Gastroesophageal sphincter (tissue), 4 donors: ENCODE data around the gene TARDBP. TPM values are rescaled to one million over a fixed set of nuclear protein-coding genes. Genes with fewer than 3 reads are reported as not detected.

Experiments used
- ATAC-seq: fragments of 150-250 bp; one replicate; pipeline ENCODE4 v1.9.1; 2016; ENCODE audit warnings: mild to moderate bottlenecking, moderate library complexity
- H3K27ac ChIP-seq, 4 donors: fragments of 200-600 bp; sonication (generic) in 3 of 4; 1 replicate in 3 of 4; 2 replicates in 1 of 4; pipeline ENCODE4 v1.5.1; 2016 to 2019
- H3K27me3 ChIP-seq: fragments of 200-600 bp; sonication (generic); one replicate; pipeline ENCODE4 v1.5.1; 2019
- H3K36me3 ChIP-seq, 2 donors: fragments of 200-600 bp; sonication (generic); one replicate each; pipeline ENCODE4 v1.5.1; 2019; ENCODE audit warnings: control low read depth in 1 of 2
- H3K4me1 ChIP-seq, 3 donors: fragments of 200-600 bp; sonication (generic); 1 replicate in 2 of 3; 2 replicates in 1 of 3; pipeline ENCODE4 v1.5.1; 2016 to 2019; ENCODE audit warnings: control low read depth in 2 of 3
- H3K4me3 ChIP-seq, 2 donors: fragments of 200-600 bp; sonication (generic); one replicate each; pipeline ENCODE4 v1.5.1; 2019; ENCODE audit warnings: mild to moderate bottlenecking in 1 of 2, moderate library complexity in 1 of 2
- H3K9me3 ChIP-seq, 3 donors: fragments of 200-600 bp; sonication (generic); one replicate each; pipeline ENCODE4 v1.5.1; 2017 to 2019; ENCODE audit warnings: control low read depth in 2 of 3
- EP300 ChIP-seq: sonication (generic); formaldehyde crosslinking; IDR thresholded peaks from one replicate; pipeline ENCODE4 v1.6.1; 2017; ENCODE audit warnings: antibody characterized with exemption, mild to moderate bottlenecking
- POLR2A ChIP-seq, 2 donors: fragments of 450-650 bp; IDR thresholded peaks; one replicate each; pipeline ENCODE4 v1.6.1; 2017; ENCODE audit warnings: antibody characterized with exemption in 2 of 2, mild to moderate bottlenecking in 2 of 2, moderate library complexity in 1 of 2
- POLR2AphosphoS5 ChIP-seq: sonication (generic); formaldehyde crosslinking; IDR thresholded peaks from one replicate; pipeline ENCODE4 v1.6.1; 2017; ENCODE audit warnings: antibody characterized with exemption
- WGBS, 2 donors: methylation state at CpG; one replicate each; pipeline ENCODE4 v1.1.5; 2018; ENCODE audit warnings: low coverage in 1 of 2; 5-methylcytosine and 5-hydroxymethylcytosine counted together
- total RNA-seq, 4 donors: library from RNA; depleted of rRNA; stranded (reverse); fragments of >200 nt; gene quantifications; one replicate each; pipeline ENCODE4 v1.1.0, GENCODE V29; 2016
- TF ChIP-seq, protein P1 (sequence below), 4 experiments: fragments of 200-600 bp in 2 of 4; fragments of 450-650 bp in 2 of 4; sonication (generic) in 1 of 4; IDR thresholded peaks; one replicate each; pipeline ENCODE4 v1.5.1; 2017 to 2019; ENCODE audit warnings: antibody characterized with exemption in 4 of 4, mild to moderate bottlenecking in 2 of 4, moderate library complexity in 2 of 4

The TARDBP gene
- total RNA-seq, 4 donors from 2014 or later = 60.3 to 170 (median 112) TPM

DNA sequence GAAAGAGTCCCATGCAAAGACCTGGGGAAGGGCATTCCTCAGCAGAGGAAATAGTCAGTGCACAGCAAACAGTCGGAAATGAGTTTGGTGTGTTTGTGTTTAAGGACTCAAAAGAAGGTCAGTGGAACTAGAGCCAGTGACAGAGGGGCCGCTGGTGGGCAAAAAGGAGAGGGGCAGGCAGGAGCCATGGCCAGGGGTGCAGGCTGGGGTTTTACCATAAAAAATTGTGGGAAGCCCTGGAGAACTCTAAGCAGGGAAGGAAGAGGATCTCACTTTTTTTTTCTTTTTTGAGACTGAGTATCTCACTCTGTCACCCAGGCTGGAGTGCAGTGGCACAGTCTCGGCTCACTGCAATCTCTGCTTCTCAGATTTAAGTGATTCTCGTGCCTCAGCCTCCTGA lies 33.7 kb upstream of the TARDBP start:
- no peaks in the 10 kb centered on the region for H3K27me3 ChIP-seq
- ATAC-seq = no peak
- peaks cover 3 to 62% (median 11%) of the 10 kb centered on the region in 3 donors for H3K4me1 ChIP-seq
- no peaks in the 10 kb centered on the region for H3K9me3 ChIP-seq
- peak overlapping the region in 2 of 4 donors; percentile 80 to 82 for H3K27ac ChIP-seq
- H3K4me3 ChIP-seq = no peak overlapping the region
- no peak for TF ChIP-seq EP300
- TF ChIP-seq POLR2AphosphoS5 = no peak
- TF ChIP-seq, protein P1, sequence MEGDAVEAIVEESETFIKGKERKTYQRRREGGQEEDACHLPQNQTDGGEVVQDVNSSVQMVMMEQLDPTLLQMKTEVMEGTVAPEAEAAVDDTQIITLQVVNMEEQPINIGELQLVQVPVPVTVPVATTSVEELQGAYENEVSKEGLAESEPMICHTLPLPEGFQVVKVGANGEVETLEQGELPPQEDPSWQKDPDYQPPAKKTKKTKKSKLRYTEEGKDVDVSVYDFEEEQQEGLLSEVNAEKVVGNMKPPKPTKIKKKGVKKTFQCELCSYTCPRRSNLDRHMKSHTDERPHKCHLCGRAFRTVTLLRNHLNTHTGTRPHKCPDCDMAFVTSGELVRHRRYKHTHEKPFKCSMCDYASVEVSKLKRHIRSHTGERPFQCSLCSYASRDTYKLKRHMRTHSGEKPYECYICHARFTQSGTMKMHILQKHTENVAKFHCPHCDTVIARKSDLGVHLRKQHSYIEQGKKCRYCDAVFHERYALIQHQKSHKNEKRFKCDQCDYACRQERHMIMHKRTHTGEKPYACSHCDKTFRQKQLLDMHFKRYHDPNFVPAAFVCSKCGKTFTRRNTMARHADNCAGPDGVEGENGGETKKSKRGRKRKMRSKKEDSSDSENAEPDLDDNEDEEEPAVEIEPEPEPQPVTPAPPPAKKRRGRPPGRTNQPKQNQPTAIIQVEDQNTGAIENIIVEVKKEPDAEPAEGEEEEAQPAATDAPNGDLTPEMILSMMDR (IDR thresholded peaks at IDR 0.05) = no peak
- TF ChIP-seq POLR2A (IDR thresholded peaks at IDR 0.05) = no peak
- no peaks in the 10 kb centered on the region for H3K36me3 ChIP-seq
- WGBS, 2 donors = 56 to 59% methylated on average over 2 to 3 of the region's 4 CpGs

DNA sequence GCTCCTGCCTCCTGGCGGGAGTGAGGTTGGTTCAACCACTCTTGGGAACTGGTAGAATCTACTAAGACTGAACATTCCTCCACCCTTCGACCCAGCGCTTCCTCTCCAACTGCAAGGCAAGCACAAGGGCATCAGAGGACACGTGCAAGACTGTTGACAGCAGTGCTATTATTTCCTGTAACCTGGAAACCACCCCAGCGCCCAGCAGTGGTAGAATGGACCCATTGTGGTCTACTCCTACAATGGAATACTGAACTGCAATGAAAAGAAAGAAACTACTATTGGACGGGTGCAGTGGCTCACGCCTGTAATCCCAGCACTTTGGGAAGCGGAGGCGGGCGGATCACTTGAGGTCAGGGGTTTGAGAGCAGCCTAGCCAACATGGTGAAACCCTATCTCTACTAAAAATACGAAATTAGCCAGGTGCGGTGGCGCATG lies 33.0 kb upstream of the TARDBP start:
- ATAC-seq = peak; percentile 53
- WGBS, 2 donors = 63 to 81% methylated on average over 3 to 11 of the region's 13 CpGs
- no peaks in the 10 kb centered on the region for H3K36me3 ChIP-seq
- no peaks in the 10 kb centered on the region for H3K9me3 ChIP-seq
- H3K4me3 ChIP-seq = peak overlapping the region in 1 of 2 donors; percentile 31
- TF ChIP-seq, protein P1 (IDR thresholded peaks at IDR 0.05) = no peak
- peak; percentile 20 for TF ChIP-seq POLR2AphosphoS5
- TF ChIP-seq POLR2A (IDR thresholded peaks at IDR 0.05) = no peak
- TF ChIP-seq EP300 = no peak
- peaks cover 3 to 54% (median 6%) of the 10 kb centered on the region in 3 donors for H3K4me1 ChIP-seq
- H3K27me3 ChIP-seq = no peaks in the 10 kb centered on the region
- peak overlapping the region in 3 of 4 donors; percentile 80 to 84 (median 82) for H3K27ac ChIP-seq

DNA sequence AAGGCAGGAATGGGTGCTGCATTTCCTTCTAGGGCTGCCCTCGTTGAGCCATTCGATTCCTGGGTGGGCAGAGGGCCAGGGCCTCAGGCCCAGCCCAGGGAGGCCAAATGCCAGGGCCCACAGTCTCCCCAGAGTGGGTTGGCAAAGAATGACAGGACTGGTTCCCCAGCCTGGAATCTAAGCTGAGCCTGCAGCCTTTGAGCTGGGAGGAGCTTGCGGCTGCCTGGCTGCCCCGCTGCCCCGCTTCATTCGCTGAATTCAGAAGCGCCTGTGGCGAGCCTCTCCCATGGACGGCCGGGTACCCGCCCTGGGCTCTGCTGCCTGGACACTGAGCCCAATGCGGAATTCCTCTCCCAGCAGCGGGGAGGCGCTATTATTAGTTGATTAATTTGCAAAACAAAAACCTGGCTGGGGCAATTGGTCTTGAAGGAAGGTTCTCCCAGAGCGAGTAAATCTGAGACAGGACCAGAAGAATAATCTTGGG lies 32.3 kb upstream of the TARDBP start:
- no peaks in the 10 kb centered on the region for H3K36me3 ChIP-seq
- WGBS, 2 donors = 10% methylated on average over 3 of the region's 15 CpGs; no CpG with 5 or more reads in 1 of the 2 donors
- peak overlapping the region; percentile 25 to 84 (median 81) for H3K27ac ChIP-seq
- ATAC-seq = peak; percentile 90
- no peaks in the 10 kb centered on the region for H3K9me3 ChIP-seq
- H3K27me3 ChIP-seq = no peaks in the 10 kb centered on the region
- peak overlapping the region in 1 of 2 donors; percentile 31 for H3K4me3 ChIP-seq
- TF ChIP-seq POLR2A (IDR thresholded peaks at IDR 0.05) = no peak
- TF ChIP-seq, protein P1 (IDR thresholded peaks at IDR 0.05) = peak in 3 of 4 experiments; percentile 26 to 70 (median 41)
- peak; percentile 64 for TF ChIP-seq POLR2AphosphoS5
- peaks cover 3 to 48% (median 6%) of the 10 kb centered on the region in 3 donors for H3K4me1 ChIP-seq

DNA sequence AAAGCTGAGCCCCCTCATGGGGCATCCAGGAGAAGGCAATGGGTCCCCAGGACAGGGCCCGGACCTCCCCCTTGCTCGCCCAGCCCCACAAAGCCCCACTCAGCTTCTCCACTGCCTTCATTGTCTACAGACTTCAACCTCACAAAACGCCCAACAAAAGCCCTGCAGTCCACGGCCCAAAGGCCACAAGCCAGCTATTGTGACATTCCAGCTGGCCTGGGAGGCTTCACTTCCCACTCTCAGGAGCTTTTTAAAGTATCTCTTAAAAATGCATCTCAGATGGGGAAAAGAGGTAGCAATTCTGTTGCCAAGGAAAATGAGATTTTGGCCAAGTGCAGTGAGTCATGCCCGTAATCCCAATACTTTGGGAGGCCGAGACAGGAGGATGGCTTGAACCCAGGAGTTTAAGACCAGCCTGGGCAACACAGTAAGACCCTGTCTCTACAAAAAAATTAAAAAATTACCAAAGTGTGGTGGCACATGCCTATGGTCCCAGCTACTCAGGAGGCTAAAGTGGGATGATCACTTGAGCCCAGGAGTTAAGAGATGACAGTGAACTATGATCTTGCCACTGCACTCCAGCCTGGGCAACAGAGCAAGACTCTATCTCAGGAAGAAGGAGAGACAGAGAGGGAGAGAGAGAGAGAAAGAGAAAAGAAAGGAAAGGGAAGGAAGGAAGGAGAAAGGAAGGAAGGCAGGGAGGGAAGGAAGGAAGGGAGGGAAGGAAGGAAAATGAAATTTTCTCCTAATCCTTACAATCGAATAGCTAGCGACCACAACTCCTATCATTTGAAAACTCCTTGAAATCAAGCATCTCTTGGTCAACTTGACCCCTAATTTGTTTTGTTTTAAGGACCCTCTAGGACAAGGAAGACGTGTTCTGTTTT lies 31.4 kb upstream of the TARDBP start:
- peak overlapping the region in 1 of 2 donors; percentile 31 for H3K4me3 ChIP-seq
- WGBS, 2 donors = 57 to 62% methylated on average over 4 of the region's 9 CpGs
- TF ChIP-seq, protein P1 (IDR thresholded peaks at IDR 0.05) = no peak
- no peak for TF ChIP-seq EP300
- TF ChIP-seq POLR2AphosphoS5 = no peak
- no peak for TF ChIP-seq POLR2A (IDR thresholded peaks at IDR 0.05)
- peak; percentile 20 for ATAC-seq
- no peaks in the 10 kb centered on the region for H3K36me3 ChIP-seq
- no peaks in the 10 kb centered on the region for H3K27me3 ChIP-seq
- H3K9me3 ChIP-seq = no peaks in the 10 kb centered on the region
- peak overlapping the region; percentile 25 to 84 (median 81) for H3K27ac ChIP-seq
- H3K4me1 ChIP-seq = peaks cover 3 to 38% (median 6%) of the 10 kb centered on the region in 3 donors
